Measurements from ENCODE around the gene MTMR10. TPM values are rescaled to one million over a fixed set of nuclear protein-coding genes. Genes with fewer than 3 reads are reported as not detected.
A peak's percentile ranks its signal among the peaks of the same experiment; 100 is the strongest.

Gene MTMR10, protein sequence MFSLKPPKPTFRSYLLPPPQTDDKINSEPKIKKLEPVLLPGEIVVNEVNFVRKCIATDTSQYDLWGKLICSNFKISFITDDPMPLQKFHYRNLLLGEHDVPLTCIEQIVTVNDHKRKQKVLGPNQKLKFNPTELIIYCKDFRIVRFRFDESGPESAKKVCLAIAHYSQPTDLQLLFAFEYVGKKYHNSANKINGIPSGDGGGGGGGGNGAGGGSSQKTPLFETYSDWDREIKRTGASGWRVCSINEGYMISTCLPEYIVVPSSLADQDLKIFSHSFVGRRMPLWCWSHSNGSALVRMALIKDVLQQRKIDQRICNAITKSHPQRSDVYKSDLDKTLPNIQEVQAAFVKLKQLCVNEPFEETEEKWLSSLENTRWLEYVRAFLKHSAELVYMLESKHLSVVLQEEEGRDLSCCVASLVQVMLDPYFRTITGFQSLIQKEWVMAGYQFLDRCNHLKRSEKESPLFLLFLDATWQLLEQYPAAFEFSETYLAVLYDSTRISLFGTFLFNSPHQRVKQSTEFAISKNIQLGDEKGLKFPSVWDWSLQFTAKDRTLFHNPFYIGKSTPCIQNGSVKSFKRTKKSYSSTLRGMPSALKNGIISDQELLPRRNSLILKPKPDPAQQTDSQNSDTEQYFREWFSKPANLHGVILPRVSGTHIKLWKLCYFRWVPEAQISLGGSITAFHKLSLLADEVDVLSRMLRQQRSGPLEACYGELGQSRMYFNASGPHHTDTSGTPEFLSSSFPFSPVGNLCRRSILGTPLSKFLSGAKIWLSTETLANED
- 4.7 and 5.0 TPM in 2 replicates for total RNA-seq (2022)
- percentile 55 among the genes with signal in this experiment for Bru-seq, nascent RNA
- BruChase-seq, experiment 1, labeled RNA remaining after a 6-hour chase = percentile 48 among the genes with signal in this experiment
- percentile 45 among the genes with signal in this experiment for BruChase-seq, experiment 2, labeled RNA remaining after a 2-hour chase
- long read RNA-seq, partial matches to known transcripts = 0 of 1 reads
- long read RNA-seq, other reads (novel, unspliced or antisense) = 1 of 1 reads

DNA sequence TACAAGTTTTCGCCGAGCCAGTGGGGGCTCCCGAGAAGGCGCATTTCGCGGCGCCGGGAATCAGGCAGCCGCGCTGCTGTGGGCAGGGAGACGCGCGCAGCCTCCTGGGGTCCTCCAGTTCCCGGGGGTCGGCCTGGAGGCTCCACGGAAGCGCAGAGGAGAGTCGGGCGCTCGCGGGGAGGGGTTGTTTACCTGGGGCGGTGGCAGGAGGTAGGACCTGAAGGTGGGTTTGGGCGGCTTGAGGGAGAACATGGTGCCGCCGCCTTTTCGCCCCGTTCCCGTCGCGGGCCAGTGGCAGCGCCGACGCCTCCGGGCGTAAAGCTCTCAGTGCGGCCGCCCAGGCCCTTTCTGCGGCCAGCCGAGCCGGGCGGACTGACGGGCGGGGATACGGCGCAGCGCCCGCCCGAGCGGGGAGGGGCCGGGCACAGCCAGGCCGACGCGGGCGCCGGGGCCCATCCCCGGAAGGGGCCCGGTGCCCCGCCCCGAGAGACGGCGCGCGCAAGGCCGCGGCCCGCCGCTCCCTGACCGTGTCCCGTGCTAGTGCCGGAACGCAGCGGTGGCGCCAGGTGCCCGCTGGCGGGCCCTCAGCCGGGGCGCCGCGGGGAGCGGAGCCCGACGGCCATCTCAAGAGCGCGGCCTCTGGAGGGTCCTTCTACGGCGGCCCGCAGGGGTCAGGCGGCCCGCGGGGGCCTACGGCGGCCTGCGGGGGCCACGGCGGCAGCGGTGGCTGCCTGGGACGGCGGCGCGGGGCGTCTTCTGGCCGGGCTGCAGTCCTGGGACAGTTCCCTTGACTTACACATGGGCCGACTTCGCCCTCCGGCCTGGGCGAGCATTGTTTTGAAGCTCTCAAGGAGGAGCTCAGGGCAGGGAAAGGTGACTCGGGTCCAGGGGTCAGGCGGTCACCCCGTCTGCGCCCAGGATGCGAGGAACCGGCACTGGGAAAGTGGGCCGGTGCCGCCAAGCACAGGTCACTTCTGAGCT is at the start of gene MTMR10:
TSS of gene MTMR10 (minus strand) at position 374 of the 981 bp plus-strand sequence. CDS start at position 252, 122 bp downstream.
- CTCF ChIA-PET = interaction anchor here (0.7 kb wide), 1 partner anchor 93 kb away, joined by 4 read pairs; no protein-coding TSS in a partner anchor
- peak within 1 kb of the TSS; percentile 81 for H3K4me3 Mint-ChIP-seq (ENCODE audit: low read depth, unreplicated experiment)
- BruUV-seq (replicated peaks) = TSS peak; percentile 30

DNA sequence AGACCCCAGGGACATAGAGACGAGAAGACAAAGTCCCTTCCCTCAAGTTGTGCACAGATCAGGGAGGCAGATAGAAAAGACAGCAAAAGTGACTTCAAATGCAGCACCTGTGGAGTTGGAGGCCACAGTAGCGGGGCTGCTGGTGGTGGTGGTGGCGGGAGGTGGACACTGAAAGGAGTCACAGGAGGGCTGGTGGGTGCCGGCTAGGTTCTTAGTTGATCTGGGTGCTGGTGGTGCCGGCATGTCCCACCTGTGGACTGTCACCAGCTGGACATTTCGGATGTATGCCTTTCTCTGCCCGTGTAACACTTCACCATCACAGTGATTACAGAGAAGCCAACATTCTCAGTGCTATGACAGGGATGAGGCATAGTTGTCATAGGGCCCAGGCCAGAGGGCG is 49.2 kb upstream of the MTMR10 start:
- CTCF ChIA-PET = no interaction called here
- no peak for DNase-seq
- H3K4me3 Mint-ChIP-seq (ENCODE audit: low read depth, unreplicated experiment) = no peak overlapping the region
- no peaks in the 10 kb centered on the region for H3K9me3 Mint-ChIP-seq (ENCODE audit: low read depth, unreplicated experiment)
- TF ChIP-seq, protein P1, sequence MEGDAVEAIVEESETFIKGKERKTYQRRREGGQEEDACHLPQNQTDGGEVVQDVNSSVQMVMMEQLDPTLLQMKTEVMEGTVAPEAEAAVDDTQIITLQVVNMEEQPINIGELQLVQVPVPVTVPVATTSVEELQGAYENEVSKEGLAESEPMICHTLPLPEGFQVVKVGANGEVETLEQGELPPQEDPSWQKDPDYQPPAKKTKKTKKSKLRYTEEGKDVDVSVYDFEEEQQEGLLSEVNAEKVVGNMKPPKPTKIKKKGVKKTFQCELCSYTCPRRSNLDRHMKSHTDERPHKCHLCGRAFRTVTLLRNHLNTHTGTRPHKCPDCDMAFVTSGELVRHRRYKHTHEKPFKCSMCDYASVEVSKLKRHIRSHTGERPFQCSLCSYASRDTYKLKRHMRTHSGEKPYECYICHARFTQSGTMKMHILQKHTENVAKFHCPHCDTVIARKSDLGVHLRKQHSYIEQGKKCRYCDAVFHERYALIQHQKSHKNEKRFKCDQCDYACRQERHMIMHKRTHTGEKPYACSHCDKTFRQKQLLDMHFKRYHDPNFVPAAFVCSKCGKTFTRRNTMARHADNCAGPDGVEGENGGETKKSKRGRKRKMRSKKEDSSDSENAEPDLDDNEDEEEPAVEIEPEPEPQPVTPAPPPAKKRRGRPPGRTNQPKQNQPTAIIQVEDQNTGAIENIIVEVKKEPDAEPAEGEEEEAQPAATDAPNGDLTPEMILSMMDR (IDR thresholded peaks at IDR 0.05; ENCODE audit: unreplicated experiment) = no peak
- no peak overlapping the region for H3K27ac Mint-ChIP-seq (ENCODE audit: unreplicated experiment)
- H3K27me3 Mint-ChIP-seq (ENCODE audit: unreplicated experiment) = no peaks in the 10 kb centered on the region
- no peaks in the 10 kb centered on the region for H3K36me3 Mint-ChIP-seq (ENCODE audit: insufficient read depth, unreplicated experiment)
- H3K4me1 Mint-ChIP-seq (ENCODE audit: low read depth, unreplicated experiment) = no peaks in the 10 kb centered on the region
- intact Hi-C loops (cut with micrococcal nuclease; ENCODE audit: unreplicated experiment) = no loop called here
- BruUV-seq (replicated peaks) = no TSS peak

More for the DNA sequence above, at the start of gene MTMR10:
- H3K36me3 Mint-ChIP-seq (ENCODE audit: insufficient read depth, unreplicated experiment) = peaks cover 8% of the 10 kb centered on the region
- DNase-seq = peak; percentile 61
- TF ChIP-seq, protein P1 (IDR thresholded peaks at IDR 0.05; ENCODE audit: unreplicated experiment) = no peak
- H3K9me3 Mint-ChIP-seq (ENCODE audit: low read depth, unreplicated experiment) = no peaks in the 10 kb centered on the region
- no peaks in the 10 kb centered on the region for H3K4me1 Mint-ChIP-seq (ENCODE audit: low read depth, unreplicated experiment)
- intact Hi-C loops (cut with micrococcal nuclease; ENCODE audit: unreplicated experiment) = no loop called here
- H3K27ac Mint-ChIP-seq (ENCODE audit: unreplicated experiment) = peak within 1 kb of the TSS; percentile 47
- no peaks in the 10 kb centered on the region for H3K27me3 Mint-ChIP-seq (ENCODE audit: unreplicated experiment)

DNA sequence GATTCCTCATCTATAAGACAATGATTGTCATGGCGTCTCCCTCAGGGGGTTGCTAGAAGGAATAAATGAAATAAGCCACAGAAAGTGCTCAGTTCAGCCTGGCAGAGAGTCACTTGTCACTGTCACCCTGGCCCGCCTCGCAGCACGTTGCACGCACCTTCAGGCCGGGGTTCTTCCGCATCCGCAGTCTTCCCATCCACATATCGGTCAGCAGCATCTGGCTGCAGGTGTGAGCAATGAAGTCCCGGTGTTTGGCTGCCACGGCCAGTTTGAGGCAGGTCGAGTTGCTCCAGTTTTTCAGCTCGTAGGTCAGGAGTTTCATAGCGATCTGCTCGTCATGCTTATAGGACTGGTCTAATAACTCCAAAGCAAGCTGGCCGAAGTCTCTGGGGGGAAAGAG is 48.5 kb upstream of the MTMR10 start:
- intact Hi-C loops (cut with micrococcal nuclease; ENCODE audit: unreplicated experiment) = no loop called here
- no TSS peak for BruUV-seq (replicated peaks)
- no peak for DNase-seq
- Mint-ChIP-seq H3K9me3 (ENCODE audit: low read depth, unreplicated experiment) (no peaks in the 10 kb centered on the region), H3K4me1 (ENCODE audit: low read depth, unreplicated experiment) (no peaks in the 10 kb centered on the region), H3K4me3 (ENCODE audit: low read depth, unreplicated experiment) (no peak overlapping the region), H3K36me3 (ENCODE audit: insufficient read depth, unreplicated experiment) (no peaks in the 10 kb centered on the region), H3K27me3 (ENCODE audit: unreplicated experiment) (no peaks in the 10 kb centered on the region), H3K27ac (ENCODE audit: unreplicated experiment) (no peak overlapping the region)
- CTCF ChIA-PET = no interaction called here
- TF ChIP-seq, protein P1 (IDR thresholded peaks at IDR 0.05; ENCODE audit: unreplicated experiment) = no peak

Data from Calu3 (cell line).